Measurements from ENCODE around the gene DIRAS1. TPM values are rescaled to one million over a fixed set of nuclear protein-coding genes. Genes with fewer than 3 reads are reported as not detected.

The DIRAS1 gene
- polyA plus RNA-seq, 2 of the 4 experiments (the other 2 are of a cell fraction): 2.5 to 4.3 TPM

DNA sequence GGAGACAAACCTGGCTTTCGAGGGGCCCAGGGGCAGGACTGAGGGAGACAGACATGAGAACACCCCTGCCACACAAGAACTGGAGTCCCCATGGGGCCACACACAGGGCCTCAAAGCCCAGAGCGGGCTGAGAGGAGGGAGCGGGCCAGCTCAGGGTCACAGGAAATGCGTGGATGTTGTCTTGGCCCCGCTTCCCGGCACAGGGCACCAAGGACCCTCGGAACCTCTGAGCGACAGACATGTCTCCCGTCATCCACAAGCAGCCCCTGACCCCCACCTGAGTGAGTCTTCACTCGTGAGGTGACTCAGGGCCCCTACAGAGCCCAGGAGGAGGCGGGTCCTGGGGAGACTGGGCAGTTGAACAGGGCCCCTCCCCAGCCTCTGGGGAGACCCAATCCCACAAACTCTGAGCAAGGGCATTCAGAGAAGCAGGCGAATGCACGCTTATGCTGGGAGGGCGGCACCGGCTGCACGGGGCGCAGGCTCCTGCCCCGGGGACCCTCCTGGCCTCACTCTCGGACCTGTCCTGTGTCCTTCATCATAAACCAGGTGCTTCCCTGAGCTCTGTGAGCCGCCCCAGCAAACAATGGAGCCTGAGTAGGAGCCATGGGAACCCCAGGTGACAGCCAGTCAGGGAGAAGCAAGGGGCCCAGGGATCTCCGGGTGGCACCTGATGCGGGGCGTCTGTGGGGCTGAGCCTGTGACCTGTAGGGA lies 41.8 kb upstream of the DIRAS1 start (continued):
- TF ChIP-seq, protein P1, sequence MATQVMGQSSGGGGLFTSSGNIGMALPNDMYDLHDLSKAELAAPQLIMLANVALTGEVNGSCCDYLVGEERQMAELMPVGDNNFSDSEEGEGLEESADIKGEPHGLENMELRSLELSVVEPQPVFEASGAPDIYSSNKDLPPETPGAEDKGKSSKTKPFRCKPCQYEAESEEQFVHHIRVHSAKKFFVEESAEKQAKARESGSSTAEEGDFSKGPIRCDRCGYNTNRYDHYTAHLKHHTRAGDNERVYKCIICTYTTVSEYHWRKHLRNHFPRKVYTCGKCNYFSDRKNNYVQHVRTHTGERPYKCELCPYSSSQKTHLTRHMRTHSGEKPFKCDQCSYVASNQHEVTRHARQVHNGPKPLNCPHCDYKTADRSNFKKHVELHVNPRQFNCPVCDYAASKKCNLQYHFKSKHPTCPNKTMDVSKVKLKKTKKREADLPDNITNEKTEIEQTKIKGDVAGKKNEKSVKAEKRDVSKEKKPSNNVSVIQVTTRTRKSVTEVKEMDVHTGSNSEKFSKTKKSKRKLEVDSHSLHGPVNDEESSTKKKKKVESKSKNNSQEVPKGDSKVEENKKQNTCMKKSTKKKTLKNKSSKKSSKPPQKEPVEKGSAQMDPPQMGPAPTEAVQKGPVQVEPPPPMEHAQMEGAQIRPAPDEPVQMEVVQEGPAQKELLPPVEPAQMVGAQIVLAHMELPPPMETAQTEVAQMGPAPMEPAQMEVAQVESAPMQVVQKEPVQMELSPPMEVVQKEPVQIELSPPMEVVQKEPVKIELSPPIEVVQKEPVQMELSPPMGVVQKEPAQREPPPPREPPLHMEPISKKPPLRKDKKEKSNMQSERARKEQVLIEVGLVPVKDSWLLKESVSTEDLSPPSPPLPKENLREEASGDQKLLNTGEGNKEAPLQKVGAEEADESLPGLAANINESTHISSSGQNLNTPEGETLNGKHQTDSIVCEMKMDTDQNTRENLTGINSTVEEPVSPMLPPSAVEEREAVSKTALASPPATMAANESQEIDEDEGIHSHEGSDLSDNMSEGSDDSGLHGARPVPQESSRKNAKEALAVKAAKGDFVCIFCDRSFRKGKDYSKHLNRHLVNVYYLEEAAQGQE (IDR thresholded peaks at IDR 0.05): no peak

DNA sequence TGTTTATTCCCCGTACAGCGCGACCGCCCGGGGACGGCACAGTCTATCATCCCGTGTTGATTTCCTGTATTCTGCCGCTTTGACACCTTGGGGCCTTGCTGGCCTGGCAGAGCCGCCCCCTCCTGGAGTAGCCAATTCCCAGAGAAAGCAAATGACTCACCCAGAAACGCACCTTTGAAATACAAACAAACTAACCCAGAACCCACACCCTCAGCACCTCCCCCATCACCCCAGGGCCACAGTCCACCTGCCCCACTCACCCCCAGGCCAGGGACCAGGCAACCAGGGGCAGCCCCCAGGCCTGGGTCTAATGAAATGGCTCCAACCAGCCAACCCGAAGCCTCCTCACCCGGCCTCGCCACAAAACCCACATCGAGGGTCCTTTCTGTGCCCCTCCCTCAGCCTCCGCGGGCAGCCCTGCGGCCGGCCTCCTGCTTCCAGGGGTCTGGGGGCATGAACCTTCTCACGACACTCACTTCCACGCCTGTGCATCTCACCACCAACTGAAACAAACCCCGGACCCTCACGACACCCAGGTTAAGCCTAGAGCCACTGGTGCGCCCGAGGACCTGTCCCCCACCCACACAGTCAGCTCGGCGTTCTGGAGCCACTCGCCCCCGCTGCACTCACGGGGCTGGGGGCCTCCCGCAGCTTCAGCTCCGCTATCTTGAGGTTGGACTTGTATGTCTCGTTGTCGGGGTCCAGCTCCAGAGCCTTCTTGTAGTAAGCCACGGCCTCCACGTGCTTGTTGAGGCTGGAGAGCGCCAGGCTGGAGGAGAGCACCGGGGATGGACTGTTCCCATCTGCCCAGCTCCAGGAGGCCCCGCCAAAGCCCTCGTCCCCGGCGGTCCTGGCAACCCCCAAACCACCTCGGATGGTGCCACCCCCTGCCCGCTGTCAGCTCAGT lies 41.0 kb upstream of the DIRAS1 start:
- POLR2A ChIA-PET: no interaction called here
- 88% methylated on average over 20 of the region's 43 CpGs for WGBS (ENCODE audit: missing lambda C conversion rate)
- H3K4me3 ChIP-seq: no peak overlapping the region
- H3K9me3 ChIP-seq: no peaks in the 10 kb centered on the region
- DNase-seq (ENCODE audit: low read depth in 1 of 2, low spot score in 1 of 2): no peak
- CTCF ChIA-PET: no interaction called here
- no peak for ATAC-seq
- H3K27ac ChIP-seq: no peak overlapping the region
- no peak for FAIRE-seq
- TF ChIP-seq MAFK (IDR thresholded peaks at IDR 0.05; ENCODE audit: partially characterized antibody): no peak
- TF ChIP-seq, protein P2, sequence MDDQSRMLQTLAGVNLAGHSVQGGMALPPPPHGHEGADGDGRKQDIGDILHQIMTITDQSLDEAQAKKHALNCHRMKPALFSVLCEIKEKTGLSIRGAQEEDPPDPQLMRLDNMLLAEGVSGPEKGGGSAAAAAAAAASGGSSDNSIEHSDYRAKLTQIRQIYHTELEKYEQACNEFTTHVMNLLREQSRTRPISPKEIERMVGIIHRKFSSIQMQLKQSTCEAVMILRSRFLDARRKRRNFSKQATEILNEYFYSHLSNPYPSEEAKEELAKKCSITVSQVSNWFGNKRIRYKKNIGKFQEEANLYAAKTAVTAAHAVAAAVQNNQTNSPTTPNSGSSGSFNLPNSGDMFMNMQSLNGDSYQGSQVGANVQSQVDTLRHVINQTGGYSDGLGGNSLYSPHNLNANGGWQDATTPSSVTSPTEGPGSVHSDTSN (IDR thresholded peaks at IDR 0.05): no peak
- no peak for TF ChIP-seq EHF (CRISPR knock-in tag; IDR thresholded peaks at IDR 0.05)
- no peak for TF ChIP-seq EHMT2 (IDR thresholded peaks at IDR 0.05; ENCODE audit: low read depth)
- no peak overlapping the region for H3K4me2 ChIP-seq
- H3K4me1 ChIP-seq: no peaks in the 10 kb centered on the region

DNA sequence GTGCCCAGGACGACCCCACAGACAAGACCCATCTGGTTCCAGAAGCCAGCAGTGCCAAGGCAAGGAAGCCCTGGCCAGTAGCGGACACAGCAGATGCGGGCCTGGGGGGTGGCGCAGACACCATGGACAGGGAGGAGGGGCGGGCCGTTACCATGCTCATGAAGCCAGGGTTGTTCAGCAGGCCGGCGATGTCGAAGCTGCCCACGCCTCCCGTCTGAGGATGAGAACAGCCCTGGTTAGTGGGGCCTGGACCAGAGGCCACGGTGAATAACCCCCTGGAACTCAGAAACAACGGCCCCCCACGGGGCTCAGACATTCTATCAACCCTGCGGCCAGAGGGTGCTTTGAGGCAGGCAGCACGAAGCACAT lies 40.1 kb upstream of the DIRAS1 start:
- no peaks in the 10 kb centered on the region for H3K4me1 ChIP-seq
- 97% methylated on average over 8 of the region's 16 CpGs for WGBS (ENCODE audit: missing lambda C conversion rate)
- ChIA-PET POLR2A (no interaction called here), CTCF (no interaction called here)
- no peak overlapping the region for H3K4me2 ChIP-seq
- DNase-seq (ENCODE audit: low read depth in 1 of 2, low spot score in 1 of 2): no peak
- no peak overlapping the region for H3K4me3 ChIP-seq
- FAIRE-seq: no peak
- TF ChIP-seq, protein P3, sequence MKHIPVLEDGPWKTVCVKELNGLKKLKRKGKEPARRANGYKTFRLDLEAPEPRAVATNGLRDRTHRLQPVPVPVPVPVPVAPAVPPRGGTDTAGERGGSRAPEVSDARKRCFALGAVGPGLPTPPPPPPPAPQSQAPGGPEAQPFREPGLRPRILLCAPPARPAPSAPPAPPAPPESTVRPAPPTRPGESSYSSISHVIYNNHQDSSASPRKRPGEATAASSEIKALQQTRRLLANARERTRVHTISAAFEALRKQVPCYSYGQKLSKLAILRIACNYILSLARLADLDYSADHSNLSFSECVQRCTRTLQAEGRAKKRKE (CRISPR knock-in tag; IDR thresholded peaks at IDR 0.05; ENCODE audit: low read depth): no peak
- TF ChIP-seq, protein P2 (IDR thresholded peaks at IDR 0.05): no peak
- TF ChIP-seq MAZ (IDR thresholded peaks at IDR 0.05; ENCODE audit: borderline replicate concordance, low read depth, low read length): no peak
- no peak for TF ChIP-seq RAD21 (conservative IDR thresholded peaks at IDR 0.05 in 1 of 2, IDR thresholded peaks at IDR 0.05 in 1 of 2)
- TF ChIP-seq SMC3 (IDR thresholded peaks at IDR 0.05): no peak
- TF ChIP-seq POLR2AphosphoS2 (conservative IDR thresholded peaks at IDR 0.05; ENCODE audit: low read length): no peak
- TF ChIP-seq CBX8 (IDR thresholded peaks at IDR 0.05): no peak
- TF ChIP-seq, protein P4, sequence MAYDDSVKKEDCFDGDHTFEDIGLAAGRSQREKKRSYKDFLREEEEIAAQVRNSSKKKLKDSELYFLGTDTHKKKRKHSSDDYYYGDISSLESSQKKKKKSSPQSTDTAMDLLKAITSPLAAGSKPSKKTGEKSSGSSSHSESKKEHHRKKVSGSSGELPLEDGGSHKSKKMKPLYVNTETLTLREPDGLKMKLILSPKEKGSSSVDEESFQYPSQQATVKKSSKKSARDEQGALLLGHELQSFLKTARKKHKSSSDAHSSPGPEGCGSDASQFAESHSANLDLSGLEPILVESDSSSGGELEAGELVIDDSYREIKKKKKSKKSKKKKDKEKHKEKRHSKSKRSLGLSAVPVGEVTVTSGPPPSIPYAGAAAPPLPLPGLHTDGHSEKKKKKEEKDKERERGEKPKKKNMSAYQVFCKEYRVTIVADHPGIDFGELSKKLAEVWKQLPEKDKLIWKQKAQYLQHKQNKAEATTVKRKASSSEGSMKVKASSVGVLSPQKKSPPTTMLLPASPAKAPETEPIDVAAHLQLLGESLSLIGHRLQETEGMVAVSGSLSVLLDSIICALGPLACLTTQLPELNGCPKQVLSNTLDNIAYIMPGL (CRISPR knock-in tag; IDR thresholded peaks at IDR 0.05; ENCODE audit: borderline replicate concordance): no peak
- no peak overlapping the region for H3K27ac ChIP-seq
- ATAC-seq: no peak
- H3K9me3 ChIP-seq: no peaks in the 10 kb centered on the region

All from A549 (cell line).